Amniotic epithelial cell (primary cell): ENCODE data around the gene PACSIN1.
"Not testable (repeated sequence)": the region's sequence is repeated elsewhere in the genome, so short reads cannot be mapped to it uniquely, and the experiment has no call there.

ENCODE experiments used
- DNase-seq: peaks from one replicate; pipeline ENCODE4 v3.0.0-alpha.2; 2010; ENCODE audit warnings: low read depth

The PACSIN1 gene

DNA sequence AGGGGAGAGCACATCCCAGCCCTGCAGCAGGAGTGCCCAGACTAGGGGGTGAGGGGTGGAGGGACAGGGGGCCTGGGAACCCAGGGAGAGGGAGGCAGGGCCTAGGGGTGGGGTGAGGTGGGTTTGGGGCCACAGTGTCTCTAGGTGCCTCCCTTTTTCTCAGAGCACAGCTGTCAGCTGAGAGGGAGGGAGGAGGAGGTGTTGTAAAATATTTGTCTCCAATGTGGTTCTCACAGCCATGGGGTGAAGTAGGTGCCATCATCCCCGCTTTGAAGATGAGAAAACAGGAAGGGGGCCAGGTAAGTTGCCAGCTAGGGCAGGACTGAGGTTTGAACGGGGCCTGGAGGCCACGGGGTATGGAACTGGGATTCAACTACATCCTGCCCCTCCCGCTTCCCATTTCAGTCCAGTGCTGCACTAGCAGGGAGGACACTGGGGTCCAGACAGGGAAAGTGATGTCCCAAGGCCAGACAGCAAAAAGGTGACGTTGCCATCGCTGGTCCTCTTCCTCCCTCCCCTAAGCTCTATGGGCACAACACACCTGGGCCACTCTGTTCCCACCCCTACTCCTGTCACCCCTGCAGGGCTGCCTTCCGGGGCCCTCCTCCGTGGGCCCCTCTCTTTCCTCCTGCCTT lies 20.3 kb downstream of the PACSIN1 start:
- DNase-seq, result no peak

- not testable (repeated sequence) for DNase-seq
Measured at GRCh38 chr6:34486886-34487285, 21.0 kb downstream of the PACSIN1 start.

DNA sequence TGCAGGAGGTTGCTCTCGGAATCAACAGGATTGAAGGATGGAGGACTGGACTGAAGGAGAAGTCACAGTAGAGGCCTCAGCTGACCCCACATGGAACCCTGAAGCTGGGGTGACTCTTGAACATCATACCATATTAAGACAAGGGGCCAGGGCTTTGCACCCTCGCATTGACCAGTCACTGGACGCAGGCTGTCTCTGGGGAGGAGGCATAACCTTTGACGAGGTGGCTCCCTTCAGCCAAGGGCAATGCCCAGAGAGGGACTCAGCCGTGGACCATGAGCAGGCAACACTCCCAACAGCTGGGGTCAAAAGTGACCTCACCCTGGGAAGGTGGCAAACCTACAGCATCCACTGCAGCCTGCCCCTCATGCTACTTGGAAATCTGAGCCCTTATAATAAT lies 21.7 kb downstream of the PACSIN1 start:
- DNase-seq, result no peak

GRCh38 chr6:34489207-34489805 lies 23.4 kb downstream of the PACSIN1 start:
- DNase-seq, result no peak

DNA sequence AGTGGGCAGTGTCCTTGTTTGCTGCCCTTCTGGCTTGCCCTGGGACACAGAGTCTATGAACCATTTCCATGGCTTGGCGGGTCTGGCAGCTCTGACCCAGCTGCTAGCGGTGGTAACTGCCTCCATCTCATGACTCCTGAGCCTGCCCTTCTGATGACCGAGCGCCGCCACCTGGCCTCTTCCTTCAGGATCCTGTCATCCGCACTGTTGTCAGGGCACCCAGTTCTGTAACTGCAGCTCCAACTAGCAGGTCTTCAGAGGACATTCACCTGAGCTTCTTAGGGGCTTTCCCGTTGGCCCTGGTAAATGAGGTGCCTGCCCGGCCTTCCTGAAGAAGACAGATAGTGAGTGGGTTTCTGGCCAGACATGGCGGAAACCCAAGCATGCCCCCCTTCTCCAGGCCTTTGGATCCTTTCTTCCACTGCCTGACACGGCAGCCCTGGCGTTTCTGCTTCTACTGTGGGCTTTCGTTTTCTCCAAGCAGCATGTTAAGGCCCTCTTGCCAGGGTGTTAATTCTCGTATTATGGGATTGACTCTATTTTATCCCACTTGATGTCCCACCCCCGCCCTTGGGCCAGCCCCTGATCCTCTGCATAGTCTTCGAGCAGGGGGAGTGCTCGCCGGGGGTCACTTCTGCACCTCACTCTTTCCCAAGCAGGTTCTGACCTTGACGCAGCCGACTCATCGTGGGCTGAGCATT lies 24.7 kb downstream of the PACSIN1 start:
- no peak for DNase-seq

DNA sequence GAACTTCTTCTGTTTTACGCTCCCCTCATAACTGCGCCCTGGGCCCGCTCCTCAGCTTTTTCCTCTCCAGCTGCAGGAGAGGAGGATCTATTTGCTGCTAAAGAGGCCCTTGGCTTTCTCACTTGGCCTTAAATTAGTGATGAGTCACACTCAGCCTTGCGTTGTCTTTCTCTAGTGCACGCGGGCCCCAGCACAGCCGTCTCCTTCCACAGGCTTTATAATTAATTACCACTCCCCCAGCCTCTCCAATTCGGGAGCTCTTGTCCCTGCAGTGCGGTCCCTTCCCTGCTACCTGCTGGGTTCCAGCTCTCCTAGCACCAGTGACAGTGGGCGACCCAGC lies 25.2 kb downstream of the PACSIN1 start:
- peak; percentile 57 for DNase-seq

DNA sequence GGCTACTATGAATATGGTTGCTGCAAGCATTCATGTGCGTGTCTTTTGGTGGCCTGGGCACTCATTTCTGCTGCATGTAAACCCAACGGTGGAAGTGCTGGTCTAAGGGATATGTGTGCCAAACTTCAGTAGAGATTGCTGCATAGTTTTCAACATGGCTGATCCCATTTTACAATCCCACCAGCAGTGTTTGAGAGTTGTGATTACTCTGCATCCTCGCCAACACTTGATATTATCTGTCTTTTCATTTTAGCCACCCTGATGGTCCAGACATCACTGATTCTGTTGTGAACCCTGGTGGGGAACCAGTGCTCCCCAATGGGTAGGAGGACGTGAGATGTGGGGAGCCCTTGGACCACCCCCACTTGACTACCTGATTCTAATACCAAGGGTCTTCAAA lies 27.5 kb downstream of the PACSIN1 start:
- no peak for DNase-seq

DNA sequence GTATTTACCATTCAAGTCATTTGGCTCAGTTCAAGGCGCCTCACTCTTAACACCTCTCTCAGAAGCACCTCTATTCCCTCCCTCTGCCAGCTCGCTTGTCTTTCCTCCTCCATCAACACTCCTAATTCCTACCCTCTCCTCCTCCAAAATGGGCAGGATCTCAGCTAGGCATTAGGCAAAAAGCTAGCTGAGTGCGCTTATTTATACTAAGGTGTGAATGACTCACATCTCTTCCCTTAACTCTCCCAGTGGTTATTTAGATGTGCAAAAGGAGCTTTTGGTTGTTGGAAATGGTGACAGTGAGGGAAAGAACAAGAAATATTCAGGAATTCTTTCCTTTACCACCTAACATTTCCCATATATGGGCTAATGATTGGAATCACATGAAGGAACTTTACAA lies 29.1 kb downstream of the PACSIN1 start:
- DNase-seq, result no peak

DNA sequence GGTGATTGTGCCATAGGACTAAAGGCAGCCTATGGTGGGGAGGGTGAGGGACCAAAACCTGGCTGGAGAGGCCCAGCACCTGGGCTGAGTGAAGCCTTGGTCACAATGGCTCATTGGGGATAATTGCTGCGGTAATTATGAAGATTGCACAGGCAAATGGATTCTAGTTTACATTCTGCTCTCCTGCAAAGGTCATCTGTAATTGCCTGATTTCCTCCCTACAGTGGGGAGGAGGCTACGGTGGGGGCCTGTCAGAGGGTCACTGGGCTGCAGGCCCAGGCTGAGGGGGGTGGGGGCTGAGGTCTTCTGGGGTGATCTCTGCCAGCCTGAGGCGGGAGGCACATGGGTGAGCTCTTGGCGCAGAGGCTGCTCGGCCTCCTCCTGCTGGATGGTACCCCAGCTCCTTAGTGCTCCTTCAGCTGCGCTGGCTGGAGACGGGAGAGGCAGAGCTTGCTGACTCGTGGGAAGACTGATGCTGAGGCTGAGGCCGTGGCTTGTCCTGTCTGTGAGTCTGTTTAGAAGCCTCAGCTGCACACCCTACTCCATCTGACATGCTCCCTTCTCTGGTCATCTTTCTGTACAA lies 30.3 kb downstream of the PACSIN1 start:
- no peak for DNase-seq

DNA sequence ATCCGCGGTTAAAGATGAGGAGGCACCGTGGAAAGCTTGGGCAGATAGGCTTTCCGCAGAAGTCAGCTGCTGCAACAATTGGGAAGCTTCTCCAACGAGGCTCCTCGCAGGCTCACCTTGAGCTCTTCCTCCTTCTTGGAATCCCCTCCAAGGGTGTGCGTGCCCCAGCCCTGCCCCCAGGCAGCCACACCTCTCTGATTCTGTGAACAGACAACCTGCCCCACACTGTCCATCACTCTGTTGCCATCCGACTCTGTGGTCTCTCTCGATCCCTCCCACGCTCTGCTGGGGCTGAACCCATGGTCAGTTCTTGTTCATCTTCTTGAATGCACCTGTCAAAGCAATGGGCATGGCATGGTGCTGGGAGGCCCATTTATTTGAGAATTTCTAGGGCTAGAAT lies 31.5 kb downstream of the PACSIN1 start:
- no peak for DNase-seq

DNA sequence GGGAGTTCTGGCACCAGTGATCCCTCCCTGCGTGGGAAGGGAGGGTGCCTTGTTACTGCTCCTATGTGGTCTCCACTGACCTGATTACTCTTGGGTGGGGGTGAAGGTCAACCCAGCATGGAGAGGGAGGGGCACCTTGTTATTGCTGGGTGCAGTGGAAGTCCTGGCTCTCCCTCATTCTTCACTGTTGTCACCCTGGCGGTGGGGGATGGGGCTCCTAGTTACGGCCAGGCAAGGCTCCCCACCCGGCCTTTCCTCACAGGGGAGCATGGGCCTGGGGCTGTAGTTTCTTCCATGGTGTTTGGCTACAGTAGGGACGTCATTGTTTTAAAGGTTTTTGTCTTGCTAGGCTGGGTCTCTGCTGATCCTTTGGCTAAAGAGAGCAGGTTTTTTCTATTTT lies 40.8 kb downstream of the PACSIN1 start:
- no peak for DNase-seq

- DNase-seq, result no peak
Measured at GRCh38 chr6:34508425-34508824, 42.5 kb downstream of the PACSIN1 start.

GRCh38 chr6:34509782-34510181 lies 43.9 kb downstream of the PACSIN1 start:
- DNase-seq, result no peak

- DNase-seq, result no peak
Measured at GRCh38 chr6:34510299-34510698, 44.4 kb downstream of the PACSIN1 start.

GRCh38 chr6:34511214-34511914 lies 45.5 kb downstream of the PACSIN1 start:
- no peak for DNase-seq

GRCh38 chr6:34511915-34512737 lies 46.2 kb downstream of the PACSIN1 start:
- no peak for DNase-seq

DNA sequence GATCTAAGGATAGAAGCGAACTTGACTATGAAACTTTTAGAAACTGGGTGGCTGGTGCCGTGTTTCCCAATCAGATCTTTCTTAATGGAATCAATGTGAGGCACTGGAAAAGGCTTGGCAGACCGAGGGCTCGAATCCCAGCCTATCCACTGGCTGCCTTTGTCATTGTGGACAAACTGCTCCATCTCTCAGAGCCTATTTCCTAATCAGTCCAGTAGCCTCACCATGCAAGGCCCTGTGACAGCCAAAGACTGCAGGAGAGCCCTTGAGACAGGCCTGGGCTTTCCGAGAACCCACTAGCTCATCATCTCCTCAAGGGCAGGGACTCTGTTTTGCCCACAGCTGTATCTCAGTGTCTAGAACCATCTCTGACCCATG lies 46.9 kb downstream of the PACSIN1 start:
- no peak for DNase-seq

DNA sequence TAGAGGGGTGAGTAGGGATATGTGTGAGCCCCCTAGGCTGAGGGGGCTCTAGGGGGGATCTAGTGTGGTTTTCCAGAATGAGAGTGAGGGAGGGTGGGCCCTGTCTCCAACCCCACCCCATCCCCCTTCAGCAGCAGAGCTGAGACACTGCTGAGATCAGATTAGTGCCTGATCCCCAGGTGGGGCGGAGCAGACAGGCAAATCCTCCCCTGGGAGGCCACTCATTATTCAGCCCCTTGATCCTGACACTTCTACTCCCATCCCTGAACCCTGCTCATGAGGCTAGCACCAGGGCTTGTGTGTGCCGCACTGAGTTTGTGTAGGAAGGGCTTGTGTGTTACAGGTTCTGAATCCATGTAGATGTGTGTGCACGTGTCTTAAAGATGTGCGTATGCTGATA lies 47.8 kb downstream of the PACSIN1 start:
- no peak for DNase-seq

DNA sequence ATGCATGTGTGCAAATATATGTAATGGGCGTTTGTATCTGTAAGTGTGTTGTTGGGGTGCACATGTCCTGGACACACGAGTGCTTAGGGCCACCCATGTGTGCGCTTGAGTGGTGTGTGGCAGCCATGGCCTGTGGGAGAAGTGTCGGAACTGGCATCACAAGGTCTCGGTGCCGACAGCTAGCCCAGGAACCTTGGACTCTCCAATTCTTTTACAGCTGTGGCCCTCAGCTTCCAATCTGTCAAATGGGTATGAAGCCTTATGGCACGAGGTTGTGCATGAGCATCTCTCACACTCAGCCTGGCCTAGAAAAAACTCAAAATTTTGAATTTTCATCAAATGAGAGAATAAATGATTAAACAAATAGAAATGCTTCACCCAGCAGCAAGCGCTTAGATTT lies 48.2 kb downstream of the PACSIN1 start:
- no peak for DNase-seq

- DNase-seq, result peak; percentile 64
Measured at GRCh38 chr6:34514593-34515472, 49.0 kb downstream of the PACSIN1 start.
